GM12874 (cell line): ENCODE data around the gene RELCH.

Source experiments
- TF ChIP-seq, protein P1 (sequence below): IDR thresholded peaks from 2 replicates; pipeline ENCODE4 v1.5.1; 2011; ENCODE audit warnings: low read depth, mild to moderate bottlenecking, control low read depth, low read length, moderate library complexity; ENCODE audit not compliant: insufficient read depth

The RELCH gene

DNA sequence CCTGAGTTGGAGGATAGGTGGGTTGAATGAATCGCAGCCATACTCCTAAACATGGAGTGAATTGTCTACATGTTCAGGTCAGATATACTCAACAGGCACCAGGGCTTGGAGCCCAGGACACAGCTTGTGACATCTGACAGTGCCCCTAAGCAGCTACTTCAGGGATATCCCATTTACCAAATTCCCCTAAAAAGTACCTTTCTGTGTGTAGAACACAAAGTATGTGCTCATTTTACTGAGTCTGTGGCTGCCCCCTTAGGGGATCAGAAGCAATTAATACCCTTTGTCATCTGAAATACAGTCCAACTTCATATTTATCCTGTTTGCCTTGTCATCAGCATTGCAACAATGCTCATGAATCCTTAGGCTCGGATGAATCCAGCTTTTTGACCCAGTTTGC is 158.9 kb downstream of the RELCH start:
- TF ChIP-seq, protein P1, sequence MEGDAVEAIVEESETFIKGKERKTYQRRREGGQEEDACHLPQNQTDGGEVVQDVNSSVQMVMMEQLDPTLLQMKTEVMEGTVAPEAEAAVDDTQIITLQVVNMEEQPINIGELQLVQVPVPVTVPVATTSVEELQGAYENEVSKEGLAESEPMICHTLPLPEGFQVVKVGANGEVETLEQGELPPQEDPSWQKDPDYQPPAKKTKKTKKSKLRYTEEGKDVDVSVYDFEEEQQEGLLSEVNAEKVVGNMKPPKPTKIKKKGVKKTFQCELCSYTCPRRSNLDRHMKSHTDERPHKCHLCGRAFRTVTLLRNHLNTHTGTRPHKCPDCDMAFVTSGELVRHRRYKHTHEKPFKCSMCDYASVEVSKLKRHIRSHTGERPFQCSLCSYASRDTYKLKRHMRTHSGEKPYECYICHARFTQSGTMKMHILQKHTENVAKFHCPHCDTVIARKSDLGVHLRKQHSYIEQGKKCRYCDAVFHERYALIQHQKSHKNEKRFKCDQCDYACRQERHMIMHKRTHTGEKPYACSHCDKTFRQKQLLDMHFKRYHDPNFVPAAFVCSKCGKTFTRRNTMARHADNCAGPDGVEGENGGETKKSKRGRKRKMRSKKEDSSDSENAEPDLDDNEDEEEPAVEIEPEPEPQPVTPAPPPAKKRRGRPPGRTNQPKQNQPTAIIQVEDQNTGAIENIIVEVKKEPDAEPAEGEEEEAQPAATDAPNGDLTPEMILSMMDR: no peak

GRCh38 chr18:62346333-62347088 is 159.5 kb downstream of the RELCH start:
- TF ChIP-seq, protein P1: no peak

- TF ChIP-seq, protein P1: no peak
These were observed 160.0 kb downstream of the RELCH start for GRCh38 chr18:62347089-62347506.

GRCh38 chr18:62348474-62348873 is 161.4 kb downstream of the RELCH start:
- TF ChIP-seq, protein P1: no peak

GRCh38 chr18:62353170-62353569 is 166.1 kb downstream of the RELCH start:
- TF ChIP-seq, protein P1: no peak

- TF ChIP-seq, protein P1: no peak
These were observed 167.1 kb downstream of the RELCH start for GRCh38 chr18:62354151-62354550.

GRCh38 chr18:62357079-62357719 is 170.1 kb downstream of the RELCH start:
- TF ChIP-seq, protein P1: no peak
